ENCODE measurements around the gene ORMDL2. TPM values are rescaled to one million over a fixed set of nuclear protein-coding genes. Genes with fewer than 3 reads are reported as not detected.

The ORMDL2 gene
- total and polyA plus RNA-seq, 10 of the 15 experiments (the other 5 are each of a cell fraction or from before 2014, with no cell fraction given) = 15.0 to 135 (median 33.9) TPM

- TF ChIP-seq, protein P1, sequence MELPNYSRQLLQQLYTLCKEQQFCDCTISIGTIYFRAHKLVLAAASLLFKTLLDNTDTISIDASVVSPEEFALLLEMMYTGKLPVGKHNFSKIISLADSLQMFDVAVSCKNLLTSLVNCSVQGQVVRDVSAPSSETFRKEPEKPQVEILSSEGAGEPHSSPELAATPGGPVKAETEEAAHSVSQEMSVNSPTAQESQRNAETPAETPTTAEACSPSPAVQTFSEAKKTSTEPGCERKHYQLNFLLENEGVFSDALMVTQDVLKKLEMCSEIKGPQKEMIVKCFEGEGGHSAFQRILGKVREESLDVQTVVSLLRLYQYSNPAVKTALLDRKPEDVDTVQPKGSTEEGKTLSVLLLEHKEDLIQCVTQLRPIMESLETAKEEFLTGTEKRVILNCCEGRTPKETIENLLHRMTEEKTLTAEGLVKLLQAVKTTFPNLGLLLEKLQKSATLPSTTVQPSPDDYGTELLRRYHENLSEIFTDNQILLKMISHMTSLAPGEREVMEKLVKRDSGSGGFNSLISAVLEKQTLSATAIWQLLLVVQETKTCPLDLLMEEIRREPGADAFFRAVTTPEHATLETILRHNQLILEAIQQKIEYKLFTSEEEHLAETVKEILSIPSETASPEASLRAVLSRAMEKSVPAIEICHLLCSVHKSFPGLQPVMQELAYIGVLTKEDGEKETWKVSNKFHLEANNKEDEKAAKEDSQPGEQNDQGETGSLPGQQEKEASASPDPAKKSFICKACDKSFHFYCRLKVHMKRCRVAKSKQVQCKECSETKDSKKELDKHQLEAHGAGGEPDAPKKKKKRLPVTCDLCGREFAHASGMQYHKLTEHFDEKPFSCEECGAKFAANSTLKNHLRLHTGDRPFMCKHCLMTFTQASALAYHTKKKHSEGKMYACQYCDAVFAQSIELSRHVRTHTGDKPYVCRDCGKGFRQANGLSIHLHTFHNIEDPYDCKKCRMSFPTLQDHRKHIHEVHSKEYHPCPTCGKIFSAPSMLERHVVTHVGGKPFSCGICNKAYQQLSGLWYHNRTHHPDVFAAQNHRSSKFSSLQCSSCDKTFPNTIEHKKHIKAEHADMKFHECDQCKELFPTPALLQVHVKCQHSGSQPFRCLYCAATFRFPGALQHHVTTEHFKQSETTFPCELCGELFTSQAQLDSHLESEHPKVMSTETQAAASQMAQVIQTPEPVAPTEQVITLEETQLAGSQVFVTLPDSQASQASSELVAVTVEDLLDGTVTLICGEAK (IDR thresholded peaks at IDR 0.05; ENCODE audit: borderline replicate concordance) = no peak
Observed at GRCh38 chr12:55827806-55828205, 10.0 kb downstream of the ORMDL2 start (continued).

GRCh38 chr12:55828357-55828756 is 10.5 kb downstream of the ORMDL2 start:
- ChIA-PET SMC1A (ENCODE audit: uncharacterized antibody, unreplicated experiment) (interaction anchor here (1.1 to 4.1 kb wide), 3 partner anchors 10 to 145 kb away, joined by 3 to 41 read pairs (median 4); partner anchors contain the start of genes ORMDL2, RAB5B and SARNP), CTCF (interaction anchor here (1.6 to 5.7 kb wide), 4 partner anchors 10 to 112 kb away, joined by 5 to 89 read pairs (median 29); partner anchors contain the start of genes DGKA, ORMDL2, PYM1 and SARNP)
- 66% methylated on average over 5 of the region's 5 CpGs for WGBS (ENCODE audit: insufficient coverage, insufficient replicate concordance, low lambda C conversion rate, missing lambda C conversion rate)
- TF ChIP-seq SKIL (IDR thresholded peaks at IDR 0.05; ENCODE audit: low read depth, poor library complexity, severe bottlenecking) (no peak), NR2F1 (conservative IDR thresholded peaks at IDR 0.05) (no peak), CHD1 (IDR thresholded peaks at IDR 0.05; ENCODE audit: low read depth, low read length) (no peak), ESRRA (IDR thresholded peaks at IDR 0.05; ENCODE audit: low read length) (no peak), RB1 (IDR thresholded peaks at IDR 0.05; ENCODE audit: borderline replicate concordance) (no peak), ZNF24 (IDR thresholded peaks at IDR 0.05) (no peak), RFX5 (IDR thresholded peaks at IDR 0.05; ENCODE audit: low read depth, low read length) (no peak), MEF2A (IDR thresholded peaks at IDR 0.05; ENCODE audit: insufficient read depth, low read depth, low read length) (no peak), CBX5 (IDR thresholded peaks at IDR 0.05; ENCODE audit: low read depth) (no peak), PML (IDR thresholded peaks at IDR 0.05; ENCODE audit: low read length) (no peak), HDAC2 (IDR thresholded peaks at IDR 0.05) (no peak), TCF3 (IDR thresholded peaks at IDR 0.05; ENCODE audit: borderline replicate concordance, insufficient read depth, low read depth, low read length) (no peak)
- TF ChIP-seq, protein P2, sequence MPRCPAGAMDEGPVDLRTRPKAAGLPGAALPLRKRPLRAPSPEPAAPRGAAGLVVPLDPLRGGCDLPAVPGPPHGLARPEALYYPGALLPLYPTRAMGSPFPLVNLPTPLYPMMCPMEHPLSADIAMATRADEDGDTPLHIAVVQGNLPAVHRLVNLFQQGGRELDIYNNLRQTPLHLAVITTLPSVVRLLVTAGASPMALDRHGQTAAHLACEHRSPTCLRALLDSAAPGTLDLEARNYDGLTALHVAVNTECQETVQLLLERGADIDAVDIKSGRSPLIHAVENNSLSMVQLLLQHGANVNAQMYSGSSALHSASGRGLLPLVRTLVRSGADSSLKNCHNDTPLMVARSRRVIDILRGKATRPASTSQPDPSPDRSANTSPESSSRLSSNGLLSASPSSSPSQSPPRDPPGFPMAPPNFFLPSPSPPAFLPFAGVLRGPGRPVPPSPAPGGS (IDR thresholded peaks at IDR 0.05; ENCODE audit: borderline replicate concordance, insufficient read depth, low read depth, low read length, poor library complexity, severe bottlenecking) = no peak

More at GRCh38 chr12:55828357-55828756, 10.5 kb downstream of the ORMDL2 start:
- Histone ChIP-seq H3K4me1 (ENCODE audit: control insufficient read depth, insufficient read depth, low read length) (peaks cover 21% of the 10 kb centered on the region; the same call in 1 of the 2 replicates), H3K79me2 (ENCODE audit: control insufficient read depth, insufficient read depth, low read length) (peaks cover 58% of the 10 kb centered on the region), H2AFZ (ENCODE audit: control insufficient read depth, low read depth, low read length) (no peak overlapping the region), H3K4me2 (ENCODE audit: control insufficient read depth, insufficient read depth) (peak overlapping the region; percentile 85), H3K36me3 (ENCODE audit: control insufficient read depth in 2 of 2, insufficient read depth in 2 of 2, low read length in 1 of 2) (peaks cover 0 to under 1% of the 10 kb centered on the region in 2 experiments; a peak in 2 of 4 replicates), H3K27ac (ENCODE audit: control insufficient read depth, insufficient read depth) (peak overlapping the region; percentile 55; the same call in 1 of the 2 replicates), H3K27me3 (replicated peaks in 1 of 2; ENCODE audit: control insufficient read depth in 2 of 2, insufficient read depth in 2 of 2, low read length in 1 of 2) (no peaks in the 10 kb centered on the region), H3K9ac (ENCODE audit: control insufficient read depth, insufficient read depth, low read length) (peak overlapping the region; percentile 70), H3K9me3 (replicated peaks; ENCODE audit: control insufficient read depth, insufficient read depth, low read length) (no peaks in the 10 kb centered on the region), H4K20me1 (ENCODE audit: control insufficient read depth, insufficient read depth) (no peaks in the 10 kb centered on the region), H3K4me3 (peak overlapping the region; percentile 90)
- in situ Hi-C loops (cut with MboI) = loop anchor here (5.0 kb wide), 1 partner anchor 99 kb away; the partner anchor contains the start of gene PYM1
- ATAC-seq (no peak), DNase-seq (ENCODE audit: low read depth, low spot score) (no peak), FAIRE-seq (no peak)
- ChIA-PET RAD21 (ENCODE audit: unreplicated experiment) (interaction anchor here (1.7 to 3.4 kb wide), 4 partner anchors 10 to 105 kb away, joined by 5 to 26 read pairs (median 15); partner anchors contain the start of genes ORMDL2 and SARNP), POLR2A (interaction anchor here (1.0 to 5.5 kb wide), 3 partner anchors 11 to 146 kb away, joined by 3 to 103 read pairs (median 19); partner anchors contain the start of genes ORMDL2, RAB5B and SARNP)
- intact Hi-C loops (cut with micrococcal nuclease; ENCODE audit: unreplicated experiment) = loop anchor here (5.0 kb wide), 3 partner anchors 214 to 289 kb away; partner anchors contain the start of genes PA2G4, RPL41, RPS26 and ZC3H10
- no TSS peak for BruUV-seq (replicated peaks)

All from GM12878 (cell line).